CD4-positive, alpha-beta T cell treated with Interleukin-12 subunit alpha and Interleukin-12 subunit beta, for 1 hour (primary cell): ENCODE measurements around the gene HOXB4.
A peak's percentile ranks its signal among the peaks of the same experiment; 100 is the strongest.
"Not testable (repeated sequence)": the region's sequence is repeated elsewhere in the genome, so short reads cannot be mapped to it uniquely, and the experiment has no call there.

Source experiments
- DNase-seq: peaks from one replicate; pipeline ENCODE4 v3.0.0-alpha.2; 2020

Gene HOXB4

DNA sequence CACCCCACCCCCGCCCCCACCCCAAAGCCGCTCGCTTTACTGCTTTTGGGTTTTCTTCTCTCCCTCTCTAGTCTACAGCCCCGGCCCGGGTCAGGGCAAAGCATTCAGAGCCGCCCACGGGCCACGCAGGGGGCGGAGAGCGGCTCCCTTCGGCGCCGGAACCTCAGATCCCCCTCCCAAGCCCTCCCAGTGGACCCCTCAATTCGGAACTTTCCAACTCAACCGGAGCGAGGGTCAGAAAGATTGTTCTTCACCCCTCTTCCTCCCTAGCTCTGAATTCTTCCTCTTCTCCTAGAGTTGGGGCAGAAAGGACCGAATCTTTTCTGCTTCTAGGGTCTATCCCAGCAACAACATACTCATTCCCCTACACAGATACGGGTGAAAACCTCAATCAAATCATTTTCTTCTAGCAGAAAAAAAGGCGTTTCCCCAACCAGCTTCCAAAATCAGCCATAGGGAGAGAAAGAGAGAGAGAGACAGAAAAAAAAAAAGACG, 34.2 kb downstream of the HOXB4 start:
- no peak for DNase-seq

DNA sequence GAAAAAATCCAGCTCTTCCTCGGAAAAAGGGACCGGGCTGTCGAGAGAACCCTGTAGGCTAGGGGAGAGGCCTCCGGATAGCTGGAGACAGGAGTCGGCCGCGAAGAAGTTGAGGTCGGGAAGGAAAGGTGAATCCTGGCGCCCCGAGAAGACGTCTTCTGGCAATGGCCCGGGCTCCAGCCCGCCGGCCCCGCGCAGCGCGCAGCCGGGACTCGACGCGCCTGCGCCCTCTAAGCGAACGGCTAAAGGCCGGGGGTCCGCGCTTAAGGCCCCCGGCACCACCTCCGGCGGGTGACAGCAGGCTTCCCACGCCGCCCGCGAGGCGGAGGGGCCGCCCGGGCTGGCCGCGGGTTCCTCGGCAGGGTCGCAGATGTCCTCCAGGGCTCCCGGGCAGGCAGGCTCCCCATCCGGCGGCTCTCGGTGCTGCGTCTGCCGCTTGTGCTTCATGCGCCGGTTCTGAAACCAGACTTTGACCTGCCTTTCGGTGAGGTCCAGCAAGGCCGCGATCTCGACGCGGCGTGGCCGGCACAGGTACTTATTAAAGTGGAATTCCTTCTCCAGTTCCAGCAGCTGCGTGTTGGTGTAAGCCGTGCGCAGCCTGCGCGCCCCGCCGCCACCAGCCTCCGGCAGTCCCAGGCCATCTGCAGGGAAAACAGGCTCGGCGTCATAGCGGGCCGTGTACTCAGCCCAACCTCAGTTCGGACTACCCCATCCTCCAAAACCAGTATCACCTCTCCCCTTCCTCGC, 34.9 kb downstream of the HOXB4 start:
- peak; percentile 72 for DNase-seq

GRCh38 chr17:48542698-48543106, 35.4 kb downstream of the HOXB4 start:
- DNase-seq: no peak

DNA sequence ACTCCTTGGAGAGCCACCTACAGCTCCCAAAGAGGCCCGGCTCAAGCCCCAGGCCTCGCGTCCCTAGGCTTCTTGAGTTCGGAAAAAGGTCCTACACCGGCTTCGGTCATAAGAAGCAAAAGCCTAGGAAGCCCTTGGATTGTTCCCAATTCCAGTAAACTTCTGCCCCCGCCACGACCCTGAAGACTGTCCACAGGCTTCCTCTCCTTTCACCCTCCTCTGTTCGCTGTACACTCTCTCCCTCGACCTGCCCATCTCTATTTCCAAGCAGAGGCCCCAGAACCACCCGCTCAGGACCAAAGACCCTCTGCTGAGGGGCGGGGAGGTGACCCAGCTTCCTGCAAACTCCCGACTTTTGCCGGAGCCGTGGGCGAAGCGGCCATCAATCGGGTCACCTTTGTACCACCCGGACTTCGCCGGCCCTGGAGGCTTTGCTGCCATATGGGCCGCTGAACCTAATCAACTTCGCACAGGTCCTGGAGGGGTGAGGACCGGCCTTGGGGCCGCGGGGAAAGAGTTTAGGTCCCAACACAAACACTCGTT, 36.0 kb downstream of the HOXB4 start:
- DNase-seq: peak; percentile 42

GRCh38 chr17:48541577-48542113, 36.5 kb downstream of the HOXB4 start:
- DNase-seq: peak; percentile 52

GRCh38 chr17:48541036-48541576, 37.0 kb downstream of the HOXB4 start:
- no peak for DNase-seq

GRCh38 chr17:48540213-48540612, 37.9 kb downstream of the HOXB4 start:
- no peak for DNase-seq

DNA sequence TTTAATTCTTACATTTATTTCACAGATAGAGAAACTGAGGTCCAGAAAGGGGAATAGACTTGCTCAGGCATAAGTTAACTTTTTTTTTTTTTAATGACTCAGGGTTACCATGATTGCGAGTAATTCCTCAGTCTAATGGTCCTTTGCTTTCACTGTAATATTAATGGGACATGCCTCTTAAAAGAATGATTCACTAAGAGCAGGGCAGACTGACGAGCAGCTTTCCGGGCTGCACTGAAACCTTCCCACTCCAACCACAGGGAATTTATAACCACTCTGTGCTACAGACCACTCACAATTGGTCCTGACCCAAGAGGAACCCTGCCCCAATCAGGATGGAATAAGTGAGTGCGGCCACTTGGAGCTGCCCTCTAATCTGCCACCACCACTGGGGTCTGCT, 39.0 kb downstream of the HOXB4 start:
- DNase-seq: no peak

- DNase-seq: no peak
Observed at GRCh38 chr17:48537316-48537715, 40.8 kb downstream of the HOXB4 start.

- not testable (repeated sequence) for DNase-seq
Observed at GRCh38 chr17:48535793-48536559, 42.2 kb downstream of the HOXB4 start.

GRCh38 chr17:48532261-48532660, 45.9 kb downstream of the HOXB4 start:
- DNase-seq: no peak

- DNase-seq: no peak
Observed at GRCh38 chr17:48530887-48531272, 47.3 kb downstream of the HOXB4 start, which contains the start of gene HOXB1. Gene HOXB1 (minus strand): TSS chr17:48531011. CDS start chr17:48530904, 107 bp downstream.

GRCh38 chr17:48530208-48530886, 47.8 kb downstream of the HOXB4 start:
- no peak for DNase-seq

- no peak for DNase-seq
Observed at GRCh38 chr17:48529683-48530009, 48.5 kb downstream of the HOXB4 start.

GRCh38 chr17:48528936-48529682, 49.0 kb downstream of the HOXB4 start:
- no peak for DNase-seq

GRCh38 chr17:48528153-48528935, 49.8 kb downstream of the HOXB4 start:
- DNase-seq: no peak

GRCh38 chr17:48527547-48527932, 50.6 kb downstream of the HOXB4 start:
- no peak for DNase-seq

GRCh38 chr17:48526608-48527546, 51.3 kb downstream of the HOXB4 start:
- no peak for DNase-seq
